Liver (tissue), 9 donors: ENCODE measurements around the gene MEIS3. TPM values are rescaled to one million over a fixed set of nuclear protein-coding genes. Genes with fewer than 3 reads are reported as not detected.

Source experiments
- DNase-seq: peaks from one replicate; pipeline ENCODE4 v3.0.0-alpha.2; 2017; ENCODE audit warnings: low spot score
- H3K27ac ChIP-seq, 2 donors: one replicate each; pipeline ENCODE4 v1.7.0; 2013; ENCODE audit warnings: inconsistent platforms in 2 of 2, low read length in 2 of 2, control low read depth in 1 of 2, low read depth in 1 of 2, mild to moderate bottlenecking in 1 of 2
- H3K27me3 ChIP-seq, 4 donors: one replicate each; pipeline versions ENCODE4 v1.6.1 to v1.7.0; 2013; ENCODE audit warnings: low read length in 3 of 4, inconsistent platforms in 1 of 4, mild to moderate bottlenecking in 1 of 4, moderate library complexity in 1 of 4; ENCODE audit not compliant: control insufficient read depth in 4 of 4, insufficient read depth in 4 of 4
- H3K36me3 ChIP-seq, 4 donors: one replicate each; pipeline versions ENCODE4 v1.6.1 to v1.7.0; 2013; ENCODE audit warnings: low read length in 3 of 4, mild to moderate bottlenecking in 3 of 4, low read depth in 1 of 4, moderate library complexity in 1 of 4; ENCODE audit not compliant: control insufficient read depth in 4 of 4, insufficient read depth in 3 of 4
- H3K4me1 ChIP-seq, 4 donors: one replicate each; pipeline versions ENCODE4 v1.6.1 to v1.7.0; 2013; ENCODE audit warnings: low read length in 3 of 4, mild to moderate bottlenecking in 3 of 4, moderate library complexity in 1 of 4; ENCODE audit not compliant: control insufficient read depth in 4 of 4, insufficient read depth in 4 of 4
- H3K4me3 ChIP-seq, 3 donors: one replicate each; pipeline versions ENCODE4 v1.6.1 to v1.7.0; 2013; ENCODE audit warnings: low read length in 3 of 3, control low read depth in 1 of 3, low read depth in 1 of 3, mild to moderate bottlenecking in 1 of 3
- H3K9ac ChIP-seq, 2 donors: one replicate each; pipeline ENCODE4 v1.7.0; 2013; ENCODE audit warnings: low read length in 2 of 2, mild to moderate bottlenecking in 2 of 2, moderate library complexity in 2 of 2, control low read depth in 1 of 2, low read depth in 1 of 2
- H3K9me3 ChIP-seq, 4 donors: one replicate each; pipeline versions ENCODE4 v1.6.1 to v1.7.0; 2013; ENCODE audit warnings: low read length in 3 of 4; ENCODE audit not compliant: control insufficient read depth in 4 of 4
- ATF3 ChIP-seq: IDR thresholded peaks from 2 replicates; pipeline ENCODE4 v1.6.1; 2016; ENCODE audit warnings: antibody characterized with exemption
- CTCF ChIP-seq: fragments of 150-350 bp; IDR thresholded peaks from 2 replicates; pipeline ENCODE4 v1.5.1; 2017; ENCODE audit warnings: improper control_type of control experiment, low read depth, low read length; ENCODE audit not compliant: missing input control
- EGR1 ChIP-seq, 2 donors: IDR thresholded peaks; 2 replicates each; pipeline ENCODE4 v1.6.1; 2016 to 2018; ENCODE audit warnings: antibody characterized with exemption in 2 of 2, low read depth in 2 of 2
- FOXA1 ChIP-seq: IDR thresholded peaks from 2 replicates; pipeline ENCODE4 v1.6.1; 2016; ENCODE audit warnings: antibody characterized with exemption
- FOXA2 ChIP-seq: IDR thresholded peaks from 2 replicates; pipeline ENCODE4 v1.6.1; 2016; ENCODE audit warnings: antibody characterized with exemption
- HNF4A ChIP-seq, 2 donors: conservative IDR thresholded peaks; 2 replicates each; pipeline ENCODE4 v1.6.1; 2016; ENCODE audit warnings: antibody characterized with exemption in 2 of 2, mild to moderate bottlenecking in 2 of 2
- HNF4G ChIP-seq: IDR thresholded peaks from 2 replicates; pipeline ENCODE4 v1.6.1; 2016; ENCODE audit warnings: antibody characterized with exemption
- MAX ChIP-seq: IDR thresholded peaks from 2 replicates; pipeline ENCODE4 v1.6.1; 2016; ENCODE audit warnings: antibody characterized with exemption
- RAD21 ChIP-seq, 2 donors: IDR thresholded peaks; 2 replicates each; pipeline ENCODE4 v1.6.1; 2016; ENCODE audit warnings: antibody characterized with exemption in 2 of 2, mild to moderate bottlenecking in 2 of 2
- SP1 ChIP-seq: IDR thresholded peaks from 2 replicates; pipeline ENCODE4 v1.6.1; 2018; ENCODE audit warnings: antibody characterized with exemption, mild to moderate bottlenecking
- YY1 ChIP-seq: IDR thresholded peaks from 2 replicates; pipeline ENCODE4 v1.6.1; 2016; ENCODE audit warnings: antibody characterized with exemption, mild to moderate bottlenecking
- ZBTB33 ChIP-seq: IDR thresholded peaks from 2 replicates; pipeline ENCODE4 v1.6.1; 2016; ENCODE audit warnings: antibody characterized with exemption
- WGBS: extraction: QIAGEN DNeasy Blood & Tissue Kit; methylation state at CpG from one replicate; pipeline ENCODE4 v1.1.7; 2013; 5-methylcytosine and 5-hydroxymethylcytosine counted together
- polyA plus RNA-seq, 2 donors: library from polyadenylated mRNA; stranded (reverse) in 1 of 2; unstranded in 1 of 2; fragments of 200-250 nt in 1 of 2; fragments of >200 nt in 1 of 2; fragmentation: Nextera tagmentation in 1 of 2; extraction: Ambion mirVana in 1 of 2; gene quantifications; one replicate each; pipeline versions ENCODE4 v1.2.1 to v1.2.3, GENCODE V29; 2013 to 2015
- total RNA-seq, 2 donors: library from RNA; depleted of rRNA; stranded (reverse); fragments of >200 nt; gene quantifications; one replicate each; pipeline ENCODE4 v1.2.3, GENCODE V29; 2014
- donor health status: healthy.
- donor health status: healthy.
- donor health status: healthy.
- donor health status: healthy.
- donor health status: healthy.

MEIS3 gene
- total and polyA plus RNA-seq, 4 donors, result 0.50 to 1.3 (median 0.89) TPM

- TF ChIP-seq HNF4G (no peak), MAX (no peak)
Measured at GRCh38 chr19:47436712-47437401, 17.5 kb upstream of the MEIS3 start (continued).

- H3K27me3 ChIP-seq, result peaks cover 0 to 5% (median 1%) of the 10 kb centered on the region in 4 donors
- TF ChIP-seq ZBTB33 (no peak), HNF4G (no peak), YY1 (no peak), RAD21 (IDR thresholded peaks at IDR 0.05) (no peak), FOXA1 (no peak)
- DNase-seq, result no peak
Measured at GRCh38 chr19:47435883-47436417, 16.6 kb upstream of the MEIS3 start.

GRCh38 chr19:47435196-47435595, 15.9 kb upstream of the MEIS3 start:
- 63% methylated on average over 16 of the region's 16 CpGs for WGBS
- Histone ChIP-seq H3K27me3 (peaks cover 0 to 6% (median 3%) of the 10 kb centered on the region in 4 donors), H3K9me3 (no peaks in the 10 kb centered on the region)

More at GRCh38 chr19:47435883-47436417, 16.6 kb upstream of the MEIS3 start:
- WGBS, result 79% methylated on average over 6 of the region's 6 CpGs
- Histone ChIP-seq H3K36me3 (no peaks in the 10 kb centered on the region), H3K4me3 (no peak overlapping the region), H3K4me1 (no peaks in the 10 kb centered on the region), H3K9ac (no peak overlapping the region), H3K9me3 (no peaks in the 10 kb centered on the region), H3K27ac (no peak overlapping the region)

More at GRCh38 chr19:47435196-47435595, 15.9 kb upstream of the MEIS3 start:
- Histone ChIP-seq H3K27ac (no peak overlapping the region), H3K9ac (no peak overlapping the region), H3K4me1 (peaks cover 1 to 4% (median 3%) of the 10 kb centered on the region in 4 donors), H3K4me3 (no peak overlapping the region), H3K36me3 (no peaks in the 10 kb centered on the region)
- DNase-seq, result no peak
- no peak for TF ChIP-seq EGR1 (IDR thresholded peaks at IDR 0.05; ENCODE audit: low read depth in 2 of 2)
- no peak for TF ChIP-seq SP1
- TF ChIP-seq ZBTB33, result no peak
- no peak for TF ChIP-seq CTCF
- no peak for TF ChIP-seq HNF4G
- TF ChIP-seq HNF4A (conservative IDR thresholded peaks at IDR 0.05), result no peak
- no peak for TF ChIP-seq MAX
- TF ChIP-seq YY1, result no peak
- no peak for TF ChIP-seq FOXA2
- TF ChIP-seq FOXA1, result no peak
- no peak for TF ChIP-seq ATF3
